ENCODE data around the gene MYH9.
"Not testable (repeated sequence)": the region's sequence is repeated elsewhere in the genome, so short reads cannot be mapped to it uniquely, and the experiment has no call there.

Gene MYH9

GRCh38 chr22:36258701-36259614 lies 128.8 kb downstream of the MYH9 start:
- no peak overlapping the region for H3K4me3 ChIP-seq (replicated peaks; ENCODE audit: low read depth, low read length)
- no peak for TF ChIP-seq CTCF (IDR thresholded peaks at IDR 0.05; ENCODE audit: low read depth, low read length, missing control alignments)
- DNase-seq (ENCODE audit: extremely low read depth, low read depth), result no peak

DNA sequence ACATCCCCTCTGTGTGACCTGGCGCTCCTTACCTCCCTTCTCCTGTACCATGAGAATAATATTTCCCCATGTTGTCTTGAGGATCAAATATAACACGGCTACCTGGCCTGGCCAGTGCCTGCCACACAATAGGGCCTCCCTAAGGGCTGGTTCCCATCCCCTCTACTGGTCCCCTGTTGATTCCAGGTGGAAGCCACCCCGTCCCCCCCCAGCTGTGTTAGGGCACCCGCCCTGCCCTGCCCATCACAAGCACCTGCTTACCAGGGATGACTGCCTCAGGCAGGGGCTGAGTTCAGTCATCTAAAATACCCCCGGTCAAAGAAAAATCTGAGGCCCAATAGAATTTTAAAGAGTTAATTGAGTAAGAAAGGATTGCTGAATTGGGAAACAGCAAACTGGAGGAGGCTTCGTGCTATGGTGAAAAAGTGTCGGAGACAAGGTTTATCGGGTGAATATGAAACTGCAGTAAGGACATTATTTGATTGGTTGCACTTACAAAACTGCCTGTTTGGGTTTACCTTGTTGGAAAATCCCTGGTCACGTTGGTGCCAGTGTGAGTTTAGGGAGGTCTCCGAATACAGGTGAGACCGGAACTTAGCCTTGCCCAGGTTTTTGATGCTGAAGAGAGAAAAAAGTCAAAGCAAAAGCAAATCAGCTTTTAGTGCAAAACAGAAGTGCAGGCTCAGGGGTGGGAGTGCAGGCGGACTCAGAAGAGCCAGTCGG lies 129.7 kb downstream of the MYH9 start:
- no peak for DNase-seq (ENCODE audit: extremely low read depth, low read depth)
- no peak overlapping the region for H3K4me3 ChIP-seq (replicated peaks; ENCODE audit: low read depth, low read length)
- no peak for TF ChIP-seq CTCF (IDR thresholded peaks at IDR 0.05; ENCODE audit: low read depth, low read length, missing control alignments)

GRCh38 chr22:36257308-36257707 lies 130.5 kb downstream of the MYH9 start:
- no peak overlapping the region for H3K4me3 ChIP-seq (replicated peaks; ENCODE audit: low read depth, low read length)
- no peak for TF ChIP-seq CTCF (IDR thresholded peaks at IDR 0.05; ENCODE audit: low read depth, low read length, missing control alignments)
- DNase-seq (ENCODE audit: extremely low read depth, low read depth), result no peak

- no peak for TF ChIP-seq CTCF (IDR thresholded peaks at IDR 0.05; ENCODE audit: low read depth, low read length, missing control alignments)
- no peak for DNase-seq (ENCODE audit: extremely low read depth, low read depth)
- no peak overlapping the region for H3K4me3 ChIP-seq (replicated peaks; ENCODE audit: low read depth, low read length)
Observed at GRCh38 chr22:36256478-36256877, 131.3 kb downstream of the MYH9 start.

- H3K4me3 ChIP-seq (replicated peaks; ENCODE audit: low read depth, low read length); DNase-seq (ENCODE audit: extremely low read depth, low read depth): not testable (repeated sequence)
Observed at GRCh38 chr22:36255572-36255971, 132.2 kb downstream of the MYH9 start.

DNA sequence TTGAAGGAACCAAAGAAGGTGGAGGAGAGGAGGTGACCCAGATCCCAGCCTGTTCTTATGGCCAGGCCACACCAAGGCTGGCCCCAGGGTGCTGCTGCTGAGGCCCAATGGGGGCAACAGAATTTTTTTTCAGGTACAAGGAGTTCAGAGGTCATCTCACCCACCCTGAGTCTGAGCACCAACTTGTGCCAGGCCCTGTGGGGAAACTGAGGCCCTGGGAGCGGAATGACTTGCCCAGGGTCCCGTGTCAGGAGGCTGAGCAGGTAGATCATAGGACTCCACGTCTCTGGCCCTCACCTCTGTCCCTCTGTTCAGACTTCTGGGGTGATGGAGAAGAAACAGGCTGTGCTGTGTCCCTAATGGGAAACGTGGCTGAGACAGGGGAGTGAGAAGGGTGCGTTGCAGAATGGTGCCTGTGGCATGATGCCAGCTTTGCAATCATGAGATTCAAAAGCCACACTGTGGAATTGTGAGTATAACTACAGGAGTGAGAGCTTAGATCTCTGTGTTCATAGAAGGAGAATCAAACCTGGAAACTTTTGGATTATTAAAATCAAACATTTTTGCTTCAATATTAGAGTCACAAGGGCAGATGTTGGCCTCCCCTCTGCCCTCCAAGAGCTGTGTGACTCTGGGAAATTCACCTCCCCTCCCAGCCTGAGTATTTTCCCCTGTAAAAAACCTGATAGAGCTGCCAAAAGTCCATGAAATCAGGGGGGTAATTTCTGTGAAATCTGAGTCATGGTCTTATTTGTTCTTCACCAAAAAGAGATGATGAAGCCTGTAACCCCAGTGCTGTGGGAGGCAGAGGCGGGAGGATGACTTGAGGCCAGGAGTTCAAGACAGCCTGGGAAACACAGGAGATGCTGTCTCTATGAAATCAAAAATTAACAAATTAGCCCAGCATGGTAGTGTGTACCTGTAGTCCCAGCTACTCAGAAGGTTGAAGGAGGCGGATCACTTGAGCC lies 134.0 kb downstream of the MYH9 start:
- no peak for DNase-seq (ENCODE audit: extremely low read depth, low read depth)
- no peak overlapping the region for H3K4me3 ChIP-seq (replicated peaks; ENCODE audit: low read depth, low read length)
- TF ChIP-seq CTCF (IDR thresholded peaks at IDR 0.05; ENCODE audit: low read depth, low read length, missing control alignments), result no peak
